Measurements from ENCODE around the gene RPL10A. TPM values are rescaled to one million over a fixed set of nuclear protein-coding genes. Genes with fewer than 3 reads are reported as not detected.
"Not testable (repeated sequence)": the region's sequence is repeated elsewhere in the genome, so short reads cannot be mapped to it uniquely, and the experiment has no call there.

RPL10A gene
- polyA plus RNA-seq, 3 donors: 345 to 1,242 (median 421) TPM

DNA sequence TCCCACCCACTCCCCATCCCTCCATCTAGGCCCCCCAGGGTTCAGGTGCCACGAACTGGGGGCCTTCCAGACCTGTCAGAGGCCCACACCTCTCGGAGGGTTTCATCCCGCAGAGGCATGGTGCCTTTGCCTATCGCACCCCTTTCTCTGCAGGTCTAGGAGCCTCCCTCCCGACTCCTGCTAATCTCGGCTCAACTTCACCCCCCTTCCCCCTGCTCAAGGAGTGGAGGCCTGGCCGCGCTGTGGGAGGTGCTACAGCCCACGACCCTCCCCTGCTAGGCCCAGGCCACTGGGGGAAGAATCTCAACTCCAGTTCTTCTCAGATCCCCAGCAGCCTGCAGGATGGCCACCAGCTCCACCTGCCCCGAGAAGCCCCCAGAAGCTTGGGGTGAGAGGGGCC, 44.5 kb downstream of the RPL10A start, which contains the start of gene TULP1:
TSS of gene TULP1 (minus strand) at position 157 of the 400 bp plus-strand sequence. CDS start at position 119, 38 bp downstream.
- Mint-ChIP-seq H3K9me3 (peaks cover 0 to 2% (median 0%) of the 10 kb centered on the region in 7 donors), H3K4me1 (no peaks in the 10 kb centered on the region), H3K4me3 (peak within 1 kb of the TSS in 1 of 2 donors; percentile 65), H3K27me3 (ENCODE audit: low read depth in 3 of 3) (peaks cover 46 to 65% (median 49%) of the 10 kb centered on the region in 3 donors), H3K27ac (no peak within 1 kb of the TSS), H3K36me3 (no peaks in the 10 kb centered on the region)
- WGBS (ENCODE audit: insufficient coverage): 95% methylated on average over 6 of the region's 10 CpGs
- H3K79me2 ChIP-seq (ENCODE audit: insufficient read depth, low read length): no peaks in the 10 kb centered on the region
- no peak within 1 kb of the TSS for H3K27ac ChIP-seq (ENCODE audit: low read depth in 1 of 2, low read length in 2 of 2)
- H2AFZ ChIP-seq (ENCODE audit: insufficient read depth, low read depth, low read length, poor library complexity, severe bottlenecking): no peak within 1 kb of the TSS
- no peak for DNase-seq
- H3K36me3 ChIP-seq (replicated peaks in 1 of 2; ENCODE audit: control insufficient read depth in 1 of 2, insufficient read depth in 2 of 2, low read length in 2 of 2): no peaks in the 10 kb centered on the region
- TF ChIP-seq, protein P1, sequence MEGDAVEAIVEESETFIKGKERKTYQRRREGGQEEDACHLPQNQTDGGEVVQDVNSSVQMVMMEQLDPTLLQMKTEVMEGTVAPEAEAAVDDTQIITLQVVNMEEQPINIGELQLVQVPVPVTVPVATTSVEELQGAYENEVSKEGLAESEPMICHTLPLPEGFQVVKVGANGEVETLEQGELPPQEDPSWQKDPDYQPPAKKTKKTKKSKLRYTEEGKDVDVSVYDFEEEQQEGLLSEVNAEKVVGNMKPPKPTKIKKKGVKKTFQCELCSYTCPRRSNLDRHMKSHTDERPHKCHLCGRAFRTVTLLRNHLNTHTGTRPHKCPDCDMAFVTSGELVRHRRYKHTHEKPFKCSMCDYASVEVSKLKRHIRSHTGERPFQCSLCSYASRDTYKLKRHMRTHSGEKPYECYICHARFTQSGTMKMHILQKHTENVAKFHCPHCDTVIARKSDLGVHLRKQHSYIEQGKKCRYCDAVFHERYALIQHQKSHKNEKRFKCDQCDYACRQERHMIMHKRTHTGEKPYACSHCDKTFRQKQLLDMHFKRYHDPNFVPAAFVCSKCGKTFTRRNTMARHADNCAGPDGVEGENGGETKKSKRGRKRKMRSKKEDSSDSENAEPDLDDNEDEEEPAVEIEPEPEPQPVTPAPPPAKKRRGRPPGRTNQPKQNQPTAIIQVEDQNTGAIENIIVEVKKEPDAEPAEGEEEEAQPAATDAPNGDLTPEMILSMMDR (IDR thresholded peaks at IDR 0.05): no peak
- intact Hi-C loops (cut with micrococcal nuclease): no loop called here
- no peaks in the 10 kb centered on the region for H3K4me1 ChIP-seq (ENCODE audit: control insufficient read depth in 1 of 2, insufficient read depth in 2 of 2, low read length in 2 of 2)
- H3K4me2 ChIP-seq (replicated peaks; ENCODE audit: extremely low read depth, low read length, poor library complexity, severe bottlenecking): no peak within 1 kb of the TSS
- no peaks in the 10 kb centered on the region for H3K9me3 ChIP-seq (replicated peaks in 1 of 2; ENCODE audit: control insufficient read depth in 1 of 2, insufficient read depth in 1 of 2, low read length in 2 of 2)
- no peaks in the 10 kb centered on the region for H4K20me1 ChIP-seq (ENCODE audit: insufficient read depth, low read length)
- H3K9ac ChIP-seq (ENCODE audit: insufficient read depth, low read length, poor library complexity, severe bottlenecking): no peak within 1 kb of the TSS
- peaks cover 17 to 44% of the 10 kb centered on the region in 2 donors for H3K27me3 ChIP-seq (ENCODE audit: control insufficient read depth in 2 of 2, insufficient read depth in 2 of 2, low read length in 2 of 2)
- H3K4me3 ChIP-seq (replicated peaks in 1 of 3; ENCODE audit: low read depth in 2 of 3, low read length in 3 of 3): no peak within 1 kb of the TSS

DNA sequence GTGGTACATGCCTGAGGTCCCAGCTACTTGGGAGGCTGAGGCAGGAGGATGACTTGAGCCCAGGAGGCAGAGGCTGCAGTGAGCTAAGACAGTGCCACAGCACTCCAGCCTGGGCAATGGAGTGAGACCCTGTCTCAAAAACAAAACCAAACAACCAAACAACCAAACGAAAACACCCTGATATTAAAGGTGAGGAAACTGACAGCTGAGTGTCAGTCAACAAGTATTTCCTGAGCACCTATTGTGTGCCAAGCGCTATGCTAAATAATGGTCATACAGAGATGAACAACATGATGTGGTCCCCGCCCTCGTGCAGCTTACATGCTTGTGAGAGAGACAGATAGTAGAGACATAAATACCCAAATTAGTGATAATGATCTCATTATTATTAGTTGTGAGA, 46.4 kb downstream of the RPL10A start:
- Histone ChIP-seq H3K27ac (ENCODE audit: low read depth in 1 of 2, low read length in 2 of 2) (no peak overlapping the region), H2AFZ (ENCODE audit: insufficient read depth, low read depth, low read length, poor library complexity, severe bottlenecking) (no peak overlapping the region), H3K27me3 (ENCODE audit: control insufficient read depth in 2 of 2, insufficient read depth in 2 of 2, low read length in 2 of 2) (peaks cover 17 to 33% of the 10 kb centered on the region in 2 donors), H4K20me1 (ENCODE audit: insufficient read depth, low read length) (no peaks in the 10 kb centered on the region), H3K9me3 (replicated peaks in 1 of 2; ENCODE audit: control insufficient read depth in 1 of 2, insufficient read depth in 1 of 2, low read length in 2 of 2) (no peaks in the 10 kb centered on the region), H3K4me3 (replicated peaks in 1 of 3; ENCODE audit: low read depth in 2 of 3, low read length in 3 of 3) (no peak overlapping the region), H3K79me2 (ENCODE audit: insufficient read depth, low read length) (no peaks in the 10 kb centered on the region), H3K4me2 (replicated peaks; ENCODE audit: extremely low read depth, low read length, poor library complexity, severe bottlenecking) (no peak overlapping the region), H3K9ac (ENCODE audit: insufficient read depth, low read length, poor library complexity, severe bottlenecking) (no peak overlapping the region), H3K36me3 (replicated peaks in 1 of 2; ENCODE audit: control insufficient read depth in 1 of 2, insufficient read depth in 2 of 2, low read length in 2 of 2) (no peaks in the 10 kb centered on the region), H3K4me1 (ENCODE audit: control insufficient read depth in 1 of 2, insufficient read depth in 2 of 2, low read length in 2 of 2) (no peaks in the 10 kb centered on the region)
- no peak overlapping the region for H3K4me3 Mint-ChIP-seq
- H3K4me1 Mint-ChIP-seq: no peaks in the 10 kb centered on the region
- intact Hi-C loops (cut with micrococcal nuclease): no loop called here
- no peak overlapping the region for H3K27ac Mint-ChIP-seq
- DNase-seq: no peak
- no CpG with 5 or more reads among the region's 4 CpGs for WGBS (ENCODE audit: insufficient coverage)
- peaks cover 40 to 54% (median 41%) of the 10 kb centered on the region in 3 donors for H3K27me3 Mint-ChIP-seq (ENCODE audit: low read depth in 3 of 3)
- peaks cover 0 to 2% (median 0%) of the 10 kb centered on the region in 7 donors for H3K9me3 Mint-ChIP-seq
- TF ChIP-seq, protein P1 (IDR thresholded peaks at IDR 0.05): no peak
- H3K36me3 Mint-ChIP-seq: no peaks in the 10 kb centered on the region

GRCh38 chr6:35515939-35516338, 47.7 kb downstream of the RPL10A start:
- H3K27ac Mint-ChIP-seq; H3K4me2 ChIP-seq (replicated peaks; ENCODE audit: extremely low read depth, low read length, poor library complexity, severe bottlenecking); H3K36me3 Mint-ChIP-seq; H3K27ac ChIP-seq (ENCODE audit: low read depth in 1 of 2, low read length in 2 of 2); DNase-seq; H3K4me1 Mint-ChIP-seq; H3K9me3 ChIP-seq (replicated peaks in 1 of 2; ENCODE audit: control insufficient read depth in 1 of 2, insufficient read depth in 1 of 2, low read length in 2 of 2); H2AFZ ChIP-seq (ENCODE audit: insufficient read depth, low read depth, low read length, poor library complexity, severe bottlenecking); H3K4me3 Mint-ChIP-seq; H3K9me3 Mint-ChIP-seq; H3K9ac ChIP-seq (ENCODE audit: insufficient read depth, low read length, poor library complexity, severe bottlenecking); H3K79me2 ChIP-seq (ENCODE audit: insufficient read depth, low read length); intact Hi-C loops (cut with micrococcal nuclease); H4K20me1 ChIP-seq (ENCODE audit: insufficient read depth, low read length); H3K4me3 ChIP-seq (replicated peaks in 1 of 3; ENCODE audit: low read depth in 2 of 3, low read length in 3 of 3); H3K4me1 ChIP-seq (ENCODE audit: control insufficient read depth in 1 of 2, insufficient read depth in 2 of 2, low read length in 2 of 2); H3K36me3 ChIP-seq (replicated peaks in 1 of 2; ENCODE audit: control insufficient read depth in 1 of 2, insufficient read depth in 2 of 2, low read length in 2 of 2): not testable (repeated sequence)
- peaks cover 12 to 20% of the 10 kb centered on the region in 2 donors for H3K27me3 ChIP-seq (ENCODE audit: control insufficient read depth in 2 of 2, insufficient read depth in 2 of 2, low read length in 2 of 2)
- H3K27me3 Mint-ChIP-seq (ENCODE audit: low read depth in 3 of 3): peaks cover 29 to 42% (median 30%) of the 10 kb centered on the region in 3 donors
- WGBS (ENCODE audit: insufficient coverage): 97% methylated on average over 4 of the region's 6 CpGs

Measured in CD14-positive monocyte (primary cell).